Left lobe of liver (tissue), 2 donors: ENCODE data around the gene KRT4. TPM values are rescaled to one million over a fixed set of nuclear protein-coding genes. Genes with fewer than 3 reads are reported as not detected.
"Not testable (repeated sequence)": the region's sequence is repeated elsewhere in the genome, so short reads cannot be mapped to it uniquely, and the experiment has no call there.

Experiments used
- ATAC-seq: fragments of 200-7000 bp; cut with Tn5 transposase; one replicate; pipeline ENCODE4 v1.9.1; 2020; ENCODE audit warnings: mild to moderate bottlenecking, moderate library complexity
- DNase-seq: peaks from one replicate; pipeline ENCODE4 v3.0.0-alpha.2; 2020; ENCODE audit warnings: low spot score
- total RNA-seq: library from RNA; stranded (reverse); gene quantifications from one replicate; pipeline ENCODE4 v1.2.1, GENCODE V29; 2021
- donor health status: DM: no; HTN: no; CAD: no; lungs with moderate emphysema.
- donor health status: DM: no; HTN: yes; CAD: no.

Gene KRT4
- total RNA-seq, 1 donor from 2014 or later = not detected

- DNase-seq (no peak), ATAC-seq (no peak)
These were observed 37.0 kb downstream of the KRT4 start, which contains the start of gene KRT76 for GRCh38 chr12:52776913-52777395. Gene KRT76 (minus strand): TSS chr12:52777345. CDS start chr12:52777291, 54 bp downstream.

- ATAC-seq (no peak), DNase-seq (no peak)
These were observed 37.5 kb downstream of the KRT4 start for GRCh38 chr12:52776435-52776834.

DNA sequence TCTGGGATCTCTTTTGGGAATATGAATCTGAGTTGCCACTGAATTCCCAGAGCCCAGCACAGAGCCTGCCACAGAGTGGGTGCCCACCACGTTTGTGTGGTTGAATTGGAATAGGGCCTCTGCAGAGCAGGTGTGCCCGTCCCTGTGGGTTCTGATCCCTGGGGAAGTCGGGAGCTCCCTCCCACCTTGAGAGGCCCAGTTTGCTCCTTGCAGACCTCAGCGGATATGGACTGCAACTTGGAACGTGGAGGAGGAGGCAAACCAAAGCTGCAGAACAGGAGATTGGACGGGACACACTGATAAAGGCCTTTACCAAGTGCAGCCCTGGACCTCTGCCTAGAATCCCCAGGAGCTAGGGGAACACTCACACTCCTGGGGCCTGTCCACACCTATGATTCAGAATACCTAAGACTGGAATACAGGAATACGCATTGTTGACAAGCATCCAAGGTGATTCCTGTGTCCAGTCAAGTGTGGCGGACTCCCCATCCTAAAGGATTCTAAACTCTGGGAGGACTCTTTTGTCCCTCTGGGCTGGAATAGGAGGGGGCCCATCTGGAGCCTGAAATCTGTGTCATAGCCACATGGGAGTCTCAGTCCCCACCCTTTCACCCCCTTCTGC is 39.2 kb downstream of the KRT4 start:
- DNase-seq = no peak
- no peak for ATAC-seq

- ATAC-seq = no peak
- no peak for DNase-seq
These were observed 41.1 kb downstream of the KRT4 start for GRCh38 chr12:52772772-52773171.

DNA sequence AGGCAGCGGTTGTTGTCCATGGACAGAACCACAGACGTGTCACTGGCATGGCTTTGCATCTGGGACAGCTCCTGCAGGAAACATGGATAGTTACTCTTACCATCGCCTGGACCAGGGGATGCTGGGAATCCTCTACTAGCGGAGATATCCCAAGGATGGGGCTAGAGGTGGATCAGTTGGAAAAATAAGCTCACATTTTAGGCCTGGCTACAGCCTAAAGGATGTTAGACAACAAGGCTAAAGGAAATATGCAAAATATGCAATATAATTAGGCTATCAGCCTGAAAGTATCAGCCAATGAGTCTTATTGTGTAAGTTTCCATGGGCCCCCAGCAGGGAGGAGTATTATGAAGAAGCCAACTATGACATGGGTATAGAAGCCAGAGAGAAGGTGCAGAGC is 41.7 kb downstream of the KRT4 start:
- ATAC-seq (no peak), DNase-seq (no peak)

GRCh38 chr12:52771505-52771904 is 42.4 kb downstream of the KRT4 start:
- DNase-seq = no peak

GRCh38 chr12:52771088-52771487 is 42.8 kb downstream of the KRT4 start:
- no peak for DNase-seq
- ATAC-seq = no peak

More at GRCh38 chr12:52771505-52771904, 42.4 kb downstream of the KRT4 start:
- ATAC-seq = no peak

DNA sequence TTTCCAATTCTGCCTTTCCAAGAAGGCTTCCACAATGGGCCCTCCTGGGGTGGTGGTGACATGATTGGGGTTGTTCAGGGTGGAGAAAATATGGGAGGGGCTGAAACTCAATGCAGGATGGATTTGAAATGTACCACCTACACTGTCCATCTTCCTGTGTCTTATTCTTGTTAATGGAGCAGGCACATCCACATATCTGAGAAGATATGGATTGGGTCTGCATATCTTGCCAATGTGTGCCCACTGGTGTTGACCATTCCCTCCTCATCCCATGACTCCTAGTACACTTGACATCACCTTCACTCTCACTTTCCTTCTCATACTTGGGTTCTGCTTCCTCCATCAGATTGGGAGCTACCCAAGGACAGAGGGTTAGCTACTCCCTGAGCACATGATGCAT is 44.0 kb downstream of the KRT4 start:
- no peak for ATAC-seq

DNA sequence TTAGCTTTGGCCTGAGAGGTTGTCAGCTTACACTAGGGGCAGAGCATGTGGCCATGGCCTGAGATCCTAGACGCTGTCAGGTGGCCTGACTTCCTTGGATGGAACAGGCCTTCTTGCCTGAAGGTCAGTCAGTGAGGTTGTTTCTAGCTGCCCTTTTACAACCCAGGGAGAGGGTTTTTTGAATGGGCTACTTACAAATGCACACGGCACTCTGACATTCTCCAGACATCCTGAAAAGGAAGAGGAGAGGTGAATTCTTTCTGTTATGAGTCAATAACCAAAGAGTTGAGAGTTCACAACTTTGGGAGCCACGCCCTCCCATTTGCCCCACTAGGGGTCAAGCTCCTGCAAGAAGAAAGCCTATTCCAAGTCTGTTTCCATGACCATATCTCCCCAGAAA is 44.6 kb downstream of the KRT4 start:
- ATAC-seq = no peak

More for the DNA sequence above, 44.0 kb downstream of the KRT4 start:
- no peak for DNase-seq

GRCh38 chr12:52768479-52769200 is 45.3 kb downstream of the KRT4 start:
- ATAC-seq = no peak
- DNase-seq = no peak

More for the DNA sequence above, 44.6 kb downstream of the KRT4 start:
- no peak for DNase-seq

GRCh38 chr12:52767427-52767826 is 46.5 kb downstream of the KRT4 start:
- DNase-seq (no peak), ATAC-seq (no peak)

GRCh38 chr12:52767020-52767379 is 46.9 kb downstream of the KRT4 start:
- ATAC-seq (no peak), DNase-seq (no peak)

DNA sequence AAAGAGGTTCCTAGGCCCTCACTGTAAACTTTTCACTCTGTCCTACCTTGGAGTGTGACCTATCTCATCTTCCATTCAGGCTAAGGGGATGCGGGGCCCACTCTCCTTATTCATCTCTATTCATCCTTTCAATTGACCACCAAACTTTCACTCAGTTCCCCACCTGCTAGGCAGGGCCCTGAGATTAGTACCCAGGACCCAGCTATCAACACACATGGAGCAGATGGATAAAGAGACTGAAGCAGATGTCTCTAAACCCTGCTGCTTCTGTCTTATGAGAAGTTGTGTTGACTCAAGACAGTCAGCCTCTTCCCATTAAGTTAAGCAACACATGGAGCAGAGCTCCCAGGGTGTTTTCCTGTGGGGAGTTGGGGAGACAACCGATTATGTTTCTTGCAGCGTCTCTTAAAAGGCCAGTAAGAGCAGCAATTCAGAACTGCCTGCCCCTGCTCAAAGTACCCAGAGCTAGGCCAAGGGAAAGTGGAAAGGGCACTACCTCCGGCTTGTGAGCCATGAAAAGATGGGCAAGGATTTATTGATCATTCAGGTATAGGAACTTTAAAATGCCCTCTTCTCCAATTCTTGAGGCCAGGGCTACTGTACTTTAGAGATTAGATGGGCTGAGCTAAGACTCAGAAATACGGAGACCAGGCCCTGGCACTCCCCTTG is 47.4 kb downstream of the KRT4 start:
- DNase-seq (no peak), ATAC-seq (no peak)

DNA sequence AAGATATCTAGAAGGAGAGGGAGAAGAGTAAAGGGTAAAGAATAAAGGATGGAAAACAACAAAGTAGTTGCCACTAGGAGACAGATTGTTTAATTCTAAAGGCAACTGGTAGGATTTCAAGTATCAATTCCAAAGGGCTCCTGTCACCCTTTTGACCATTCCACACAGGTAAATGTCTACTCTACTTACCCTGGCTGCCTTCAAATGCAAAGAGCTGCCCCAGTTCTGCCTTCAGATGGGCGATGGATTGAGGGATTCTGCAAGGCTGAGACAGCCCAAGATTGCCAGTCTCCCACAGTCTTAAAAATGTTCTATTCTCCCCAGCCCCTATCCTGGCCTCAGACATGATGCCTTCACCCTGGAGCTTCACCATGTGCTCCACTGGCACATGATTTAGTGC is 48.2 kb downstream of the KRT4 start:
- ATAC-seq (no peak), DNase-seq (no peak)

GRCh38 chr12:52763991-52764390 is 49.9 kb downstream of the KRT4 start:
- no peak for DNase-seq
- no peak for ATAC-seq

- no peak for ATAC-seq
- DNase-seq = no peak
These were observed 50.8 kb downstream of the KRT4 start for GRCh38 chr12:52763036-52763659.

- DNase-seq (no peak), ATAC-seq (no peak)
These were observed 52.1 kb downstream of the KRT4 start for GRCh38 chr12:52761802-52762201.

DNA sequence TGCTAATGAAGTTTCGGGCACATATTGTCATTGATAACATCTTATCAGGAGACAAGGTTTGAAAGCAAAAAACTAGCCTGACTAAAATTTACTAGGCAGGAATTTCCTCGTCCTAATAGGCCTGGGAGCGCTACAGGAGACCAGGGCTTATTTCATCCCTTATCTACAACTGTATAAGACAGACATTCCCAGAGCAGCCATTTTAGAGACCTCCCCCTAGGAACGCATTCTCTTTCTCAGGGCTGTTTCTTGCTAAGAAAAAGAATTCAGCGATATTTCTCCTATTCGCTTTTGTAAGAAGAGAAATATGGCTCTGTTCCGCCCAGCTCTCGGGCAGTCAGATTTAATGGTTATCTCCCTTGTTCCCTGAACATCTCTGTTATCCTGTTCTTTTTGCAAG is 52.7 kb downstream of the KRT4 start:
- DNase-seq, ATAC-seq: not testable (repeated sequence)

DNA sequence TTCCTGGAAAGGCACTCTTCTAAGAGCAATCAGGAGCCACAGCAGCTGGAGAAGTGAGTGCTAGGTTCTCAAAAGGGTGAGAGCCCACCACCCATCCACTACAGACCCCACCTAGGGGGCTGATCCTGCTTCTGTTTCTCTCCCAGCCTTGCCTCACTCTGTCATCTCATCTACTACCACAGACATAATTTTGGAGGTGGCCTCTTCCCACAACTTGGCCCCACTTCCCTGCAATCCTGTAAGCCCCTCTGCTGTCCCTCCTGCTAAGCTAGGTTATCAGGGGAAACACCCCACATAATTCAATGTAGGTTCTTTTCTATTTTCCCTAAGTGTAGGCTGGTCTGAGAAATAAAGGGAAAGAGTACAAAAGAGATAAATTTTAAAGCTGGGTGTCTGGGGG is 53.3 kb downstream of the KRT4 start:
- ATAC-seq = no peak
- no peak for DNase-seq

GRCh38 chr12:52759695-52760094 is 54.2 kb downstream of the KRT4 start:
- no peak for DNase-seq
- ATAC-seq = no peak

GRCh38 chr12:52759218-52759617 is 54.7 kb downstream of the KRT4 start:
- DNase-seq (no peak), ATAC-seq (no peak)
